GM19397 (cell line): Measurements from ENCODE around the gene FAM177A1.
"Not testable (repeated sequence)": the region's sequence is repeated elsewhere in the genome, so short reads cannot be mapped to it uniquely, and the experiment has no call there.

Experiments
- ATAC-seq: cut with Tn5 transposase; IDR thresholded peaks from one replicate; pipeline ENCODE4 v1.9.1; 2021; ENCODE audit warnings: mild to moderate bottlenecking, moderate library complexity; ENCODE audit not compliant: unreplicated experiment

Gene FAM177A1

GRCh38 chr14:35046048-35046750 is at the start of gene FAM177A1:
Gene FAM177A1 (plus strand): TSS chr14:35046272. CDS start chr14:35046464, 192 bp downstream.
- ATAC-seq, result peak; percentile 97

GRCh38 chr14:34997762-34998161 is 48.3 kb upstream of the FAM177A1 start:
- ATAC-seq, result no peak

- ATAC-seq, result no peak
These were observed 46.6 kb upstream of the FAM177A1 start for GRCh38 chr14:34999500-34999899.

- ATAC-seq, result no peak
These were observed 44.5 kb upstream of the FAM177A1 start for GRCh38 chr14:35001621-35002020.

- ATAC-seq, result no peak
These were observed 41.2 kb upstream of the FAM177A1 start for GRCh38 chr14:35004839-35005238.

- ATAC-seq, result no peak
These were observed 29.5 kb upstream of the FAM177A1 start for GRCh38 chr14:35016568-35016967.

GRCh38 chr14:35020713-35021112 is 25.4 kb upstream of the FAM177A1 start:
- no peak for ATAC-seq

- ATAC-seq, result no peak
These were observed 17.6 kb upstream of the FAM177A1 start for GRCh38 chr14:35028435-35028834.

GRCh38 chr14:35032562-35032961 is 13.5 kb upstream of the FAM177A1 start:
- no peak for ATAC-seq

GRCh38 chr14:35034440-35034833 is 11.6 kb upstream of the FAM177A1 start:
- ATAC-seq, result no peak

- not testable (repeated sequence) for ATAC-seq
These were observed 11.0 kb upstream of the FAM177A1 start for GRCh38 chr14:35034944-35035554.

GRCh38 chr14:35038312-35038711 is 7.8 kb upstream of the FAM177A1 start:
- ATAC-seq, result not testable (repeated sequence)

GRCh38 chr14:35042632-35043031 is 3.4 kb upstream of the FAM177A1 start:
- no peak for ATAC-seq

GRCh38 chr14:35043046-35043445 is 3.0 kb upstream of the FAM177A1 start:
- no peak for ATAC-seq

- no peak for ATAC-seq
These were observed 904 bp upstream of the FAM177A1 start for GRCh38 chr14:35044939-35045797.

- no peak for ATAC-seq
These were observed 349 bp upstream of the FAM177A1 start for GRCh38 chr14:35045798-35046047.

GRCh38 chr14:35046751-35047536 is 872 bp downstream of the FAM177A1 start:
- ATAC-seq, result no peak

GRCh38 chr14:35047976-35048513 is 2.0 kb downstream of the FAM177A1 start:
- no peak for ATAC-seq

GRCh38 chr14:35050652-35051051 is 4.6 kb downstream of the FAM177A1 start:
- no peak for ATAC-seq

- no peak for ATAC-seq
These were observed 5.7 kb downstream of the FAM177A1 start for GRCh38 chr14:35051796-35052195.

- ATAC-seq, result no peak
These were observed 6.6 kb downstream of the FAM177A1 start for GRCh38 chr14:35052637-35053036.
